Epithelial cell of umbilical artery (primary cell): ENCODE data around the gene GEMIN7. TPM values are rescaled to one million over a fixed set of nuclear protein-coding genes. Genes with fewer than 3 reads are reported as not detected.

Source experiments
- total RNA-seq: library from RNA; depleted of rRNA; stranded (reverse); fragments of >200 nt; gene quantifications from 2 replicates; pipeline ENCODE4 v1.2.3, GENCODE V29; 2014

Gene GEMIN7
- 30.5 and 33.5 TPM in 2 replicates for total RNA-seq

GRCh38 chr19:45079063-45079910, at the start of gene GEMIN7:
Gene GEMIN7, plus strand, starts transcription at chr19:45079260. Its CDS starts 10,855 bp downstream, at chr19:45090115.

GRCh38 chr19:45038931-45039893, 39.8 kb upstream of the GEMIN7 start, which contains the start of gene CLASRP:
Gene CLASRP, plus strand, starts transcription at chr19:45039045. Its CDS starts 1,168 bp downstream, at chr19:45040213.

GRCh38 chr19:45076029-45076850, 2.8 kb upstream of the GEMIN7 start, which contains the start of gene ZNF296:
Gene ZNF296, minus strand, starts transcription at chr19:45076478. Its CDS starts 105 bp downstream, at chr19:45076373.

GRCh38 chr19:45092747-45093678, 14.0 kb downstream of the GEMIN7 start, which contains the start of gene PPP1R37:
Gene PPP1R37, plus strand, starts transcription at chr19:45093179. Its CDS starts 147 bp downstream, at chr19:45093326.

Other genes with a start within 250 kb of the GEMIN7 start
- 109 and 121 TPM in 2 replicates for gene NECTIN2, start 233.0 kb upstream of the GEMIN7 start, total RNA-seq
- 66.6 and 69.3 TPM in 2 replicates for gene TOMM40, start 188.0 kb upstream of the GEMIN7 start, total RNA-seq
- gene APOE, start 173.5 kb upstream of the GEMIN7 start, total RNA-seq = 0.97 and 3.3 TPM in 2 replicates
- 0.91 and 4.5 TPM in 2 replicates for gene APOC1, start 164.7 kb upstream of the GEMIN7 start, total RNA-seq
- gene APOC4, start 137.0 kb upstream of the GEMIN7 start, total RNA-seq = not detected in 2 replicates
- gene APOC2, start 133.2 kb upstream of the GEMIN7 start, total RNA-seq = not detected in 2 replicates
- gene CLPTM1, start 123.9 kb upstream of the GEMIN7 start, total RNA-seq = 20.4 and 33.8 TPM in 2 replicates
- 8.4 and 8.8 TPM in 2 replicates for gene RELB, start 77.8 kb upstream of the GEMIN7 start, total RNA-seq
- gene CLASRP, start 40.2 kb upstream of the GEMIN7 start, total RNA-seq = 9.1 and 14.6 TPM in 2 replicates
- under 0.01 TPM in 1 of 2 replicates, not detected in the other for gene ZNF296, start 2.8 kb upstream of the GEMIN7 start, total RNA-seq
- gene PPP1R37, start 13.9 kb downstream of the GEMIN7 start, total RNA-seq = 23.1 and 26.6 TPM in 2 replicates
- gene NKPD1, start 81.7 kb downstream of the GEMIN7 start, total RNA-seq = 0.30 and 0.32 TPM in 2 replicates
- 9.6 and 15.9 TPM in 2 replicates for gene TRAPPC6A, start 99.0 kb downstream of the GEMIN7 start, total RNA-seq
- 3.6 and 7.8 TPM in 2 replicates for gene BLOC1S3, start 99.5 kb downstream of the GEMIN7 start, total RNA-seq
- gene EXOC3L2, start 166.1 kb downstream of the GEMIN7 start, total RNA-seq = 1.1 and 4.2 TPM in 2 replicates
- 7.8 and 7.9 TPM in 2 replicates for gene MARK4, start 172.0 kb downstream of the GEMIN7 start, total RNA-seq
- gene CKM, start 243.6 kb downstream of the GEMIN7 start, total RNA-seq = not detected in 2 replicates